GM21528 (cell line): ENCODE results near the gene BBS7.

Experiments
- ATAC-seq: cut with Tn5 transposase; IDR thresholded peaks from one replicate; pipeline ENCODE4 v1.9.1; 2021; ENCODE audit warnings: mild to moderate bottlenecking, moderate library complexity; ENCODE audit not compliant: unreplicated experiment, low FRiP score

BBS7 gene, protein sequence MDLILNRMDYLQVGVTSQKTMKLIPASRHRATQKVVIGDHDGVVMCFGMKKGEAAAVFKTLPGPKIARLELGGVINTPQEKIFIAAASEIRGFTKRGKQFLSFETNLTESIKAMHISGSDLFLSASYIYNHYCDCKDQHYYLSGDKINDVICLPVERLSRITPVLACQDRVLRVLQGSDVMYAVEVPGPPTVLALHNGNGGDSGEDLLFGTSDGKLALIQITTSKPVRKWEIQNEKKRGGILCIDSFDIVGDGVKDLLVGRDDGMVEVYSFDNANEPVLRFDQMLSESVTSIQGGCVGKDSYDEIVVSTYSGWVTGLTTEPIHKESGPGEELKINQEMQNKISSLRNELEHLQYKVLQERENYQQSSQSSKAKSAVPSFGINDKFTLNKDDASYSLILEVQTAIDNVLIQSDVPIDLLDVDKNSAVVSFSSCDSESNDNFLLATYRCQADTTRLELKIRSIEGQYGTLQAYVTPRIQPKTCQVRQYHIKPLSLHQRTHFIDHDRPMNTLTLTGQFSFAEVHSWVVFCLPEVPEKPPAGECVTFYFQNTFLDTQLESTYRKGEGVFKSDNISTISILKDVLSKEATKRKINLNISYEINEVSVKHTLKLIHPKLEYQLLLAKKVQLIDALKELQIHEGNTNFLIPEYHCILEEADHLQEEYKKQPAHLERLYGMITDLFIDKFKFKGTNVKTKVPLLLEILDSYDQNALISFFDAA

DNA sequence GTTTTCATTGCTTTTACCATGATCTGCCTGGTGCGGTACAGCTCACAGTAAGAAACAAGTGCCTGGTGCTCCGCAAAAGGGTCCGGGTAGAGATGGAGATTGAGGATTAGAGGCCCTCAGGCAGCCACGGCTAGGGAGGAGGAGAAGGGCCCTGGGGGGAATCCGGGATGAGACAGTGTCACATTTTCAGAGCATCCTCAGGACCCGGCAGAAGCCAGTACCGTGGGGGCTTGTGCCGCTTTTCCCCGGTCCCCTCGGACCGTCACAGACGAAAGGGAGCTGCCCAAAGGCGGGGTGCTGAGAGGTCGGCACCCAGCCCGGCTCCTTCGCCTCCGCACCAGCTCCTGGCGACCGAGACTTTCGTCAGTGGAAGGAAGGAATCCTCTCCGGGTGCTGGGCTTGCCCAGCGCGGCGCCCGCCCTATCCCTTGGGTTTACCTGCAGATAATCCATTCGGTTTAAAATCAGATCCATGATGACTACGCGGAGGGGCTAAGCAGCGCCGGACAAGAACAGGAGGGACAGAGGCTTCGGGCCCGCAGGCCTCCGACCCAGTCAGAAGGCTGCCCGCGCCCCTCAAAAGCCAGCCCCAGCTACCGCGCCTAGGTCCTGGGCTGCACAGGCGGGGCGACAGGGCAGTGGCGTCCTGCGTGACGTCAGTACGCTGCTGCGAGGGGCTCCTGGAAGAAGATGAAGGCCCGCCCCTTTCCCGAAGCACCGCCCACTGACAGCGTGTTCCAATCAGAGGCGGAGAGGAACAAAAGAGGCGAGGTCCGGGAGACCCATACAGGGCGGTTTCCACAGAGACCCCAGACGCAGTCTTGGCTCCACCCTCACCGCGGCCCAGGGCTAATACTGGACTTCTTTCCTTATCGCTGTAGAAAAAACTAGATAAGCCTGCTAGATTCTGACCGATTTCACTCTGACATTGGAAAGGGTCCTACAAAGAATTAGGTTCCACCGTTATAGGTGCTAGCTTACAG is at the start of gene BBS7:
Gene BBS7, minus strand, starts transcription at position 634 of the 982 bp plus-strand sequence. Its CDS starts 161 bp downstream, at position 473.
- ATAC-seq, result peak; percentile 100

DNA sequence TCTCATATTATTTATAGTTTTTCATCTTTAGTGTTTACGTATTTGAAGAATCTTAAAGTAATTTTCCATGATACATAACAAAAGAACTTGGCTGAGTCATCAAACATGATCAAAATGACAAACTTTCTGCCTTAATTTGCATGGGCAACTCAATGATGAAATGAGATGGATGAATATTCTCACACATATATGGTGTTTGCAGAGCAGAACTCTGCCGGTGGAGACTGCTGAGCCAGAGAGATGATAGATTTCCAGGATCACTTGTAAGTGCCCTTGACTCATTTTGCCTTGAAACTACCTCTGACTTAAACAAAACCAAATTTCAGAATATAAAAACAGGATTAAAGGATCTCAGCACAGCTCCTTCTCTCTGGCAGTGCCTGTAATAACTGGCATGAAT is 43.4 kb upstream of the BBS7 start:
- no peak for ATAC-seq

DNA sequence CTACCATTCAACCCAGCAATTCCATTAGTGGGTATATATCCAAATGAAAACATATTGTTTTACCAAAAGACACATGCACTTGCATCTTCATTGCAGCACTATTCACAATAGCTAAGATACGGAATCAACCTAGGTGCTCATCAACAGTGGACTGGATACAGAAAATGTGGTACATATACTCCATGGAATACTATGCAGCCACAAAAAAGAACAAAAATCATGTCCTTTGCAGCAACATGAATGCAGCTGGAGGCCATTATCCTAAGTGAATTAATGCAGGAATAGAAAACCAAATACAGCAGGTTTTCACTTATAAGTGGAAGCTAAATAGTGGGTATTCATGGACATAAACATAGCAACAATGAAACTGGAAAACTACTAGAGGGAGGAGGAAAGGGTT is 38.1 kb upstream of the BBS7 start:
- no peak for ATAC-seq

DNA sequence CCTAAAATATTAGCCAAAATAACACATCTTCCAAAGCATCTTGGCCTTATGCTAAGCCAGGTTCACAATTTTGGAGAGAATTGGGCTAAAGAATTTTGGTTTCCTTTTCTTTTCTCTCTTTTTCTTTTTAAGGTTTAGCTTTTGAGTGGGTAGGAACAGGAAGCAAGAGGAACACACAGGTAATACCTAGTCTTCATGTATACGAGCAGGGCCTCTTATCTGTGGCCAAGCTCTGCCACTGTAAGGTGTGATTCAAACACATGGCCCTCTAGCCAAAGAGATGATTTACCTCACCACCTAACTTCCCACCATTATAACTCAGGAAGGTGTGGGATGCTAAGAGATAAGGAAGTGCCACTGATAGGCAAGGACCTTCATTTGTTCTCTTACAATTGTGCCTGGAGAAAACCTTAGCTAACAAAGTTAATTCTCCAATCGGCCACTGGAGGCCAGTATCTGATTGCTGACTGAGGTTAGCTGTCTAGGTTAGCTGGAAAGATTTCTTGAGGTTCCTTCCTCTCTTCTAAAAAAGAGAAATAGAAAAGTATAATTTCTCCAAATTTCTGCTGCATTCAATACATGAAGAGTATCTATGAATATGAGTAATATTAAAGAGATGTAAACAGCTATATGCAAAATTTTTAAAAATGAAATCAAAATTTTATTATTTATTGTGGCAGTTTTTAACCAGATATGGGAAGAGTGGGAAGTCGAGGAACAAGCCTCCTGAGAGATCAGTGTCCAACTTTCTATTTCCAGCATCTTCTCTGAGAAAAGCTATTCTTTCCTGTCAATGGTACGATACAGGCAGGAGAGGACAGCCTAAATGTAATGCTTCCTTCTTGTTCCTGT is 30.1 kb upstream of the BBS7 start:
- peak; percentile 93 for ATAC-seq

DNA sequence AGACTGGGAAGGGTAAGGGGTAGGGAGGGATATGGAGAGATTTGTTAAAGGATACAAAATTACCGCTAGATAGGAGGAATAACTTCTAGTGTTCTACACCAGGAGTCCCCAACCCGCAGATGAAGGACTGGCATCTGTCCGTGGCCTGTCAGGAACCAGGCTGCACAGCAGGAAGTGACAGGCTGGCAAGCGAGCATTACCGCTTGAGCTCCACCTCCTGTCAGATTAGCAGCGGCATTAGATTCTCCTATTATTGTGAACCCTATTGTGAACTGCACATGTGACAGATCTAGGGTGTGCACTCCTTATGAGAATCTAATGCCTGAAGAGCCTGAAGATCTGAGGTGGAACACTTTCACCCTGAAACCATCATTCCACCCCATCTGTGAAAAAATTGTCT is 27.9 kb upstream of the BBS7 start:
- no peak for ATAC-seq

DNA sequence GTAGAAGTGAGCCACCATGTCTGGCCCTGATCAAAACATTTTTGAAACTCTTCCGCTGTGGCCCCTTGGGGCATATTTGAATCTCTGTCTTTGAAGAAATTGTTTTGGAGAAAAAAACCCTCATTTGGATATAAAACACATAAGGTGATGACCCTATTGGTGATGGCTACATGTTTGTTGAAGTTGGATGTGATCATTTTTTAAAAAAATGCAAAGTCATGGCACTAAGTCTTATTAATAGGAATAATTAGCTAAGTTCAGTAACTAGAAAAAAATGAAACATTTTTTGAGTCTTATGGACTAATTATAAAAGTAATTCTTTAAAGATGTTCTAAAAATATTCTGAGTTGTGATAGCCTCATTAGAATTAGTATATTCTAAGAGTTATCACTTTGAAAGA is 17.9 kb upstream of the BBS7 start:
- no peak for ATAC-seq

DNA sequence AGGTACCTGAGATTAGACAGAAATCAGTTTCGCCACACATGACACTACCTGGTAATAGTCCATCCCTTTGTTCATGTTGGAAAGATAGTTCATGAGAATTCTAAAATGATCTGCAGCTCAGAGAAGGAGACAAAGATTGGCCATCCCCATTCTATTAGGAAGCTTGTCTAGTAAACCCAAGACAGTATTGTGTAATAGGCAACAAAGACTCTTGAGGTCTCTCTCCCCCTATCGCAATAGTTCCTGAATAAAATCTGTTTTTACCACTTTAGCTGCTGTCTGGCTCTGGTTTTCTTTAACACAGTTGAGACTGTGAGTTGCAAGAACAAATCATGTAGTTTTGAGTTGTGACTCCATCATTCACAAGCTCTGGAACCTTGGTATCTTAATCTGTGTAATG is 14.8 kb upstream of the BBS7 start:
- no peak for ATAC-seq

DNA sequence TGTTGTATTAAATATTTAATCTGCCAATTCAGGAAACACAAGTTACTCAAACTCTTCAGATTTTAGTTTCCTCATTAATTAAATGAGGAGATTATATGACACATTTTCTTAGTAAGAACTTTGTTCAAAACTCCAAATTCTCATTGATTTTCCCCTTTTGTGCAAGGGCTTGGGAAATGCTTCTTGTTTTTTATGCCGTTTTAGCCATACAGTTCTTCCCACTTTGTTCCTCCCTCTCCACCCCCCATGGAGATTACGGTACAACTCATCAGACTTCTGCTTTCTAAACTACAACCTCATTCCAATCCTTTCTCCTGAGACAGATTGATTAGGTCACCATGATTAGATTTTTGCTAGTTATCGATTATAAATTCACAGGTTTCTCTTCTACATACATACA is 10.9 kb upstream of the BBS7 start:
- no peak for ATAC-seq

DNA sequence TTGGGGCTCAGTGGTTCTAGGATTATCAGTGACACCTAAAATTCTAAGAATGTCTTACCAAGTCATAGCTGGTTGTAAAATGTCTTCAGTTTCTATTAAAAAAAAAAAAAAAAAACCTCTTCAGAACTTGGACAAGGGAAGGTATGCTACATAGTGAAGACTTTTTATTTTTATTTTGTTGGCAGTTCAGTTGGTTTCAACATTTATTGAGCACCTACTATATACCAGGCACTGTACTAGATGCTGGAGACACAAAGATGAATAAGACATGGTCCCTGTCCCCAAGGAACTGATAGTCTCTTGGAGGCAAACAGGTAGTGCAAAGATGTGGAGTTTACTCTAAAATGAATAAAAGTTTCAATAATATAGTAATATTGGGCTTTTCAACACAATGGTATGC is 8.9 kb upstream of the BBS7 start:
- ATAC-seq, result no peak

DNA sequence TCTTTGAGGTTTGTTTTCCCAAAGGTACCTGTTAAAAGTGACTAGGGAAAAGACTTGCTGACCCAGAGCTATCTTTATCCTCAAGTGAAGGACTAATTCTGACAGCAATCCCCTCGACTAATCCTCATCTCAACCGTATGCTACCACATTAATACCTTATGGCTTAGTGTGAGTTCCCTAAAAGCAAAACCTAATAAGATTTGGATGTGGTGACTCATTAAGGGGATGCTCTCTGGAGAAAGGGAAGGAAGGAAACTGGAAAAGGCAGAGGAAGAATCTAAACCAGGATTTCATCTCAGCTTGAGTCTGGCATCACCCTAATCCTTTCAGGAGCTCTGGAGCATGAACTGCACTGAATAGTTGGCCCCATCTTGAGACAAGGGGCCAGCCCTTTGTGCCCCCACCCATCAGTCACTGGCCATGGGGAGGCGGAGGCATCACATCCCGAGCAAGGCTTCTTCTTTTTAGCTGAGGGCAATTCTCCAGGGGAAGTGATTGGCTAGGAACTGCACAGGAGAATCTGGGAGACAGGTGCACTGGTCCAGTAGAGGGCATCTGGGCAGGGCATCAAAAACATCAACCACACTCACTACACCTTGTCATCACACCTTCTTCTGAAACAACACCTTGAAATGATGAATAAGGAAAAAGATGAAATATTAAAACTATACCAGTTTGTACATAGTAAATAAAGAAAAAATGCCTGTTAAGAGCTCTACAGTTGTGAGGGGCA is 6.9 kb upstream of the BBS7 start:
- no peak for ATAC-seq

DNA sequence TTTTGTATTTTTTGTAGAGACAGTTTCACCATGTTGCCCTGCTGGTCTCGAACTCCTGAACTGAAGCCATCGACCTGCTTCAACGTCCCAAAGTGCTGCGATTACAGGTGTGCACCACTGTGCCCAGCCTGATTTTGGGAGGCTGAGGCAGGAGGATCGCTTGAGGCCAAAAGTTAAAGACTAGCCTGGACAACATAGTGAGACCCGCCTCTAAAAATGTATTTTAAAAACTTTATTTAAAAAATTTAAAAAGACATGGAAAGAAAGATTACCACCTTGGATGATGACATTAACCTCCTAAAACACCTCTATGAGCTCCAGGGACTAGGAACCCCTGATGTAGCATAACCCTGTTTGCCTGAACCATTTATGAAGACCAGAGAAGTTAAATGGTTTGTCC is 5.8 kb upstream of the BBS7 start:
- ATAC-seq, result no peak

DNA sequence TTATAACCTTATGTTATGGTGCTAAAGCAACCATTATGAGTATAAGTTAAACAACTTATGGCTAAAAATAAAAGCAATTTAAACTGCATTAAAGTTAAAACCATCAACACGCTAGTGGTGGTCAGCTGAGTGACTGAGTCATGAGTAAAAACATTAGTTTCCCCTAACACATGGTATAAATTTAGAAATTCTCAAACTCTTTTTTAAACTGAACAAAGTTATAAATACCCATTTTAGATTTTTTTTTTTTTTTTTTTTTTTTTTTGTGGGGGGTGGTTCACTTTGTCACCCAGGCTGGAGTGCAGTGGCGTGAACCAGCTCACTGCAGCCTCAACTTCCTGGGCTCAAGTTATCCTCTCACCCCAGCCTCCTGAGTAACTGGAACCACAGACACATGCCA is 5.4 kb upstream of the BBS7 start:
- no peak for ATAC-seq

DNA sequence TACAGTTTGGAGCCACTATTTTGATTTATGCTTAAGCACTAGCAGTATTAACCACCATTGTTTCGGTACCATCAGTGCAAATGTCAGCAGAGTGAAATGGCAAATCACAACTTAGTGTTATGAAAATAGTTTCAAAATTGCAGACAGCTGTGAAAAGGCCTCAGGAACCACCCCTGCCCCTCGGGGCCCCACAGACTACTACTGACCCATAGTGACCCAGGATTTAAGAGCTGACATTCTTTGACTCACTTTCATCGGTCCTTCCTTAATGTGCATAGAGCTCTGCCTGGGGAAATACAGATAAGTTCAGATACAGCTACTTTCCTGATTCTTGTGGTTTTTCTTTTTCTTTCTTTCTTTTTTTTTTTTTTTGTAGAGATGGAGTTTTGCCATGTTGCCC is 3.3 kb upstream of the BBS7 start:
- no peak for ATAC-seq

DNA sequence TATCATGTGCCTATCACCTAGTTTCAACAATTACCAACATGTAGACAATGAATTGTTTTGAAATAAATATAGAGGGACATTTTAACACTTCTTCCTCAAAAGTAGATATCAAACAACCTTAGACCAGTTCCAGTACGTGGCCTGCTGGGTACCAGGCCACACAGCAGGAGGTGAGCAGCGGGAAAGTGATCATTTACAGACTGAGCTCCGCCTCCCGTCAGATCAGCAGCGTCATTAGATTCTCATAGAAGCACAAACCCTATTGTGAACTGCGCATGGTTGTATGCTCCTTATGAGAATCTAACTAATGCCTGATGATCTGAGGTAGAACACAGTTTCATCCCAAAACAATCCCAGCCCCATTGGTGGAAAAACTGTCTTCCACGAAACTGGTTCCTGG is 6.5 kb downstream of the BBS7 start:
- ATAC-seq, result no peak

DNA sequence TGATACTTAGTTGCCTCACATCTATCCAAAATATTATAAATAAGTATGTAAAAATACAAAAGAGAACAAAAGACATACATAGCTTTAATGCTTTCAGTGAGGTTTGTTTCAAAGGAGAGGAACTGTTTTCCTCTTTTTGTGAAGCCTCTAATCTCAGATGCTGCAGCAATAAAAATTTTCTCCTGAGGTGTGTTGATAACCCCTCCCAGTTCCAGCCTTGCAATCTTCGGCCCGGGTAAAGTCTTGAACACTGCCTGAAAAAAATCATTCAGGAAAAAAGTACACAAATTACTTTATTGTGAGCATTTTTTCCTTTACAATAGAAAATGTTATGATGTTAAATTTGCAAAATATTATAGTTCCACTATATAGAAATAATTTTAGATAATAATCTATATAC is 8.8 kb downstream of the BBS7 start:
- no peak for ATAC-seq

DNA sequence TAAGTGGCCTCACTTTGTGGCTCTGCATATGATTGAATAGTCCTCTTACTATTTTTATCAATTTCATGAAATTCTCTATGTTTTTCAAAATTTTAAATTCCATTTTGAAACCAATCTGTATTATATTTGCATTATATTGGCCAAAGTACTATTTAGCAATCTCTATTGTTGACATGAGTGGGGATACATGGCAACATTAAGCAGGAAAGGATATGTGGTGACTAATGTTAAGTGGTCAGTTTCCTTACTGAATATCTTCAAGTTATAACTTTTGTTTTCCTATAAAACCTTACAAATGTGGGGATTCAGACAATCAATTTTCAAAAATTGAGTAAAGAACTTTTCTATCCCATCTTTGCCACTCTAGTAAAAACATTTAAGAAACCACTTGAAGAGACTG is 10.2 kb downstream of the BBS7 start:
- ATAC-seq, result no peak

DNA sequence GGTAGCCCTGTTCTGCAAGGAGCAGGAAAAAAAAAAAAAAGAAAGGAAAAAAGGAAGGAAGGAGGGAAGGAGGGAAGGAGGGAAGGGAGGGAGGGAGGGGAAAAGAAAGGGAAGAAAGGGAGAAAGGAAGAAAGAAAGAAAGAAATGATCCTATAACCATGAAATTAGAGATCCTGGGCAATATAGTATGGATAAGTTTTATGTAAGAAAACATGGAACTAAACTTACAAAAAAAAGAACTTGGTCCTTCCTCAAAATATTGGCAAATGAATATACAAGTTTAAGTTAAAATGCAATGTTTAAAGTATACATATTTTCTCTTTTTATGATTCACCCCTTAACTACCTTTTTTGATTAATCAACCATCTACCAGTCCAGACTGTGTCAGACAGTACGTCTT is 18.9 kb downstream of the BBS7 start:
- ATAC-seq, result no peak

DNA sequence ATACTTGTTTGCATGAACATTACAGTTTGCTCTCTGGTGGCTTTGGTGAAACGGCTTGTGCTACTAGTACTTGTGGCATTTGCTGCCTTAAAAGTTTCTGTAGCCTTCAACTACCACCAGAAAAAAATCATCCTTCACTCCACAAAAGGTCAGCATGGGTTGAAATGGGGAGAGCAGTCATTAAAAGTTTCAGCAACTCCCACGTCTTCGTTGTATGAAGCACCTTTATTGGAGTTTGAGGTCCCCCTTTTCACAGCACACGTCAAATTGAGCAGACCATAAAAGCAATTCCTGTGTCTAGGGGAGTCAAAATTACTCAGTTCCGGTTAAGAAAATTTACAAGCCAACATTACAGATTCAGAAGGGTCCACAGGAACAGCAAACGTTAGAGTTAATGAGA is 23.6 kb downstream of the BBS7 start:
- no peak for ATAC-seq

DNA sequence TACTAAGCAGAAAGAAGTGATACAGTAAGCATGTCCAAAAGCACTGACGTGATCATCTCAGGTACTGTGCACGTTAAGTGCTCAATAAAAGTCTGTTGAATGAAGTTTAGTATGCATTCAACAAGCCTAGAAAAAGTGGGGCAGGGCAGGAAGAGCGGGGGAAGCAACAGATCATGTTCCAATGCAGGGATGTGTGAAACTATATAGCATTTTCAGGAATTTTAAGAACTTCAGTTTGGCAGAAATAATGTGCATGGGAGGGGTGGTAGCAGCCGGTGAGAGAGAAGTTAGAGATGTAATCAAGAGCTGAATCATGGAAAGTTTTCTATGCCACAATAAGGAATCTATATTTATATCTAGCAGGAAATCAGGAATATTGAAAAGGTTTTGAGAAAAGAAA is 27.4 kb downstream of the BBS7 start:
- no peak for ATAC-seq
